Chondrocyte (in vitro differentiated cells): ENCODE data around the gene HARBI1. TPM values are rescaled to one million over a fixed set of nuclear protein-coding genes. Genes with fewer than 3 reads are reported as not detected.
A peak's percentile ranks its signal among the peaks of the same experiment; 100 is the strongest.

Source experiments
- DNase-seq: peaks from one replicate; pipeline ENCODE4 v3.0.0; 2021; ENCODE audit warnings: mixed read lengths, low spot score
- H3K27ac Mint-ChIP-seq: one replicate; pipeline ENCODE4 v1.8.0; 2021; ENCODE audit warnings: mild to moderate bottlenecking, moderate library complexity, mixed read lengths; ENCODE audit not compliant: unreplicated experiment
- H3K27me3 Mint-ChIP-seq: 2 replicates; pipeline ENCODE4 v1.8.0; 2021; ENCODE audit warnings: low read depth, mixed read lengths
- H3K36me3 Mint-ChIP-seq: 2 replicates; pipeline ENCODE4 v1.8.0; 2021; ENCODE audit warnings: low read depth, mixed read lengths
- H3K4me1 Mint-ChIP-seq: 2 replicates; pipeline ENCODE4 v1.8.0; 2021; ENCODE audit warnings: low read depth, mild to moderate bottlenecking, mixed read lengths
- H3K4me3 Mint-ChIP-seq: one replicate; pipeline ENCODE4 v1.8.0; 2021; ENCODE audit warnings: mild to moderate bottlenecking, moderate library complexity, mixed read lengths; ENCODE audit not compliant: unreplicated experiment
- H3K9me3 Mint-ChIP-seq: 2 replicates; pipeline ENCODE4 v1.8.0; 2021; ENCODE audit warnings: low read depth, mixed read lengths
- CTCF ChIP-seq: fragments of 200-600 bp; sonication (generic); IDR thresholded peaks from 2 replicates; pipeline ENCODE4 v1.5.0; 2021; ENCODE audit warnings: antibody characterized with exemption, mild to moderate bottlenecking, moderate library complexity
- total RNA-seq: library from RNA; stranded (reverse); gene quantifications from 3 replicates; pipeline ENCODE4 v1.2.1, GENCODE V29; 2021

The HARBI1 gene
- total RNA-seq, 1 donor from 2014 or later: 7.3 TPM

GRCh38 chr11:46655631-46656030 lies 38.6 kb upstream of the HARBI1 start:
- no peak overlapping the region for H3K4me3 Mint-ChIP-seq

GRCh38 chr11:46649180-46649738 lies 32.2 kb upstream of the HARBI1 start:
- H3K4me1 Mint-ChIP-seq: peaks cover 25% of the 10 kb centered on the region
- H3K27me3 Mint-ChIP-seq: no peaks in the 10 kb centered on the region
- DNase-seq: no peak
- no peaks in the 10 kb centered on the region for H3K9me3 Mint-ChIP-seq
- TF ChIP-seq CTCF: no peak
- peak overlapping the region; percentile 98 for H3K27ac Mint-ChIP-seq
- H3K36me3 Mint-ChIP-seq: peaks cover 14% of the 10 kb centered on the region
- peak overlapping the region; percentile 34 for H3K4me3 Mint-ChIP-seq

More at GRCh38 chr11:46655631-46656030, 38.6 kb upstream of the HARBI1 start:
- no peak for DNase-seq
- H3K36me3 Mint-ChIP-seq: peaks cover 28% of the 10 kb centered on the region
- TF ChIP-seq CTCF: no peak
- H3K27ac Mint-ChIP-seq: no peak overlapping the region
- H3K4me1 Mint-ChIP-seq: peaks cover 22% of the 10 kb centered on the region
- H3K27me3 Mint-ChIP-seq: no peaks in the 10 kb centered on the region
- H3K9me3 Mint-ChIP-seq: no peaks in the 10 kb centered on the region

- H3K4me1 Mint-ChIP-seq: peaks cover 11% of the 10 kb centered on the region
- H3K27me3 Mint-ChIP-seq: no peaks in the 10 kb centered on the region
- no peak for DNase-seq
- TF ChIP-seq CTCF: no peak
- H3K9me3 Mint-ChIP-seq: no peaks in the 10 kb centered on the region
- no peak overlapping the region for H3K4me3 Mint-ChIP-seq
- no peak overlapping the region for H3K27ac Mint-ChIP-seq
- peaks cover 12% of the 10 kb centered on the region for H3K36me3 Mint-ChIP-seq
Observed at GRCh38 chr11:46643986-46644385, 27.0 kb upstream of the HARBI1 start.

- Mint-ChIP-seq H3K27ac (no peak overlapping the region), H3K36me3 (peaks cover 13% of the 10 kb centered on the region), H3K27me3 (no peaks in the 10 kb centered on the region), H3K4me3 (no peak overlapping the region), H3K9me3 (no peaks in the 10 kb centered on the region), H3K4me1 (peaks cover 8% of the 10 kb centered on the region)
- DNase-seq: no peak
- TF ChIP-seq CTCF: no peak
Observed at GRCh38 chr11:46643531-46643930, 26.5 kb upstream of the HARBI1 start.

- no peak for TF ChIP-seq CTCF
- Mint-ChIP-seq H3K4me1 (peaks cover 1% of the 10 kb centered on the region), H3K27ac (no peak overlapping the region), H3K4me3 (no peak overlapping the region), H3K36me3 (peaks cover 15% of the 10 kb centered on the region), H3K9me3 (no peaks in the 10 kb centered on the region), H3K27me3 (no peaks in the 10 kb centered on the region)
- DNase-seq: no peak
Observed at GRCh38 chr11:46642627-46643335, 25.8 kb upstream of the HARBI1 start.
